SK-N-SH (cell line): ENCODE data around the gene IGSF3. TPM values are rescaled to one million over a fixed set of nuclear protein-coding genes. Genes with fewer than 3 reads are reported as not detected.

Experiments
- CTCF ChIA-PET: fragments of 300-600, 350-600 bp; formaldehyde crosslinking; extraction: SDS; loops from one replicate; lab custom pipeline; 2021; lab: Yijun Ruan, JAX
- POLR2A ChIA-PET: fragments of 350-600 bp; sonication (Branson Sonifier 250); formaldehyde crosslinking; extraction: SDS; loops from one replicate; lab custom pipeline; 2020; ENCODE audit warnings: antibody characterized with exemption, inconsistent platforms; lab: Yijun Ruan, JAX
- DNase-seq: peaks from one replicate; pipeline ENCODE4 v3.0.0; 2012
- H2AFZ ChIP-seq: fragments of 200-600 bp; sonication (generic); 2 replicates; pipeline ENCODE4 v1.8.1; 2016; ENCODE audit warnings: antibody characterized with exemption, mild to moderate bottlenecking, low read depth
- H3F3A ChIP-seq: fragments of 200-600 bp; sonication (generic); replicated peaks from 2 replicates; pipeline ENCODE3; 2016; ENCODE audit warnings: antibody characterized with exemption, mild to moderate bottlenecking; ENCODE audit not compliant: insufficient read depth
- H3K27ac ChIP-seq, 2 experiments: fragments of 200-500 bp in 1 of 2; fragments of 200-600 bp in 1 of 2; sonication (Bioruptor generic) in 1 of 2; sonication (generic), shearing (Covaris generic) in 1 of 2; 2 replicates each; pipeline versions ENCODE4 v1.5.1 to v1.6.1; 2014 to 2016; ENCODE audit warnings: low read depth in 2 of 2, inconsistent platforms in 1 of 2, low read length in 1 of 2, mild to moderate bottlenecking in 1 of 2, mixed read lengths in 1 of 2
- H3K27me3 ChIP-seq: fragments of 200-600 bp; sonication (generic), shearing (Covaris generic); 2 replicates; pipeline ENCODE4 v1.6.1; 2016; ENCODE audit warnings: mixed run types; ENCODE audit not compliant: insufficient read depth
- H3K36me3 ChIP-seq, 2 experiments: fragments of 200-500 bp in 1 of 2; fragments of 200-600 bp in 1 of 2; sonication (Bioruptor generic) in 1 of 2; sonication (generic) in 1 of 2; replicated peaks in 1 of 2; 2 replicates each; pipeline versions ENCODE3 to v1.5.1; 2014 to 2016; ENCODE audit warnings: low read length in 1 of 2, mild to moderate bottlenecking in 1 of 2; ENCODE audit not compliant: insufficient read depth in 2 of 2, control insufficient read depth in 1 of 2
- H3K4me1 ChIP-seq, 2 experiments: fragments of 200-500 bp in 1 of 2; fragments of 200-600 bp in 1 of 2; sonication (Bioruptor generic) in 1 of 2; sonication (generic), shearing (Covaris generic) in 1 of 2; 2 replicates each; pipeline versions ENCODE4 v1.5.1 to v1.6.1; 2014 to 2016; ENCODE audit warnings: low read depth in 1 of 2, low read length in 1 of 2, mixed run types in 1 of 2; ENCODE audit not compliant: insufficient read depth in 2 of 2, control insufficient read depth in 1 of 2
- H3K4me2 ChIP-seq: fragments of 200-600 bp; sonication (generic), shearing (Covaris generic); 2 replicates; pipeline ENCODE4 v1.6.1; 2017; ENCODE audit warnings: mixed run types
- H3K4me3 ChIP-seq, 2 experiments: fragments of 200-500 bp in 1 of 2; fragments of 200-600 bp in 1 of 2; sonication (Bioruptor generic) in 1 of 2; sonication (generic), shearing (Covaris generic) in 1 of 2; 2 replicates each; pipeline versions ENCODE4 v1.5.1 to v1.8.1; 2014 to 2016; ENCODE audit warnings: low read depth in 2 of 2, inconsistent platforms in 1 of 2, low read length in 1 of 2, mild to moderate bottlenecking in 1 of 2, mixed read lengths in 1 of 2, moderate library complexity in 1 of 2
- H3K79me2 ChIP-seq: fragments of 200-600 bp; sonication (generic); 2 replicates; pipeline ENCODE4 v1.8.1; 2017; ENCODE audit warnings: mild to moderate bottlenecking; ENCODE audit not compliant: insufficient read depth
- H3K9ac ChIP-seq: fragments of 200-600 bp; sonication (generic); 2 replicates; pipeline ENCODE4 v1.6.1; 2017; ENCODE audit warnings: mixed run types
- H3K9me2 ChIP-seq: fragments of 200-600 bp; sonication (generic); 2 replicates; pipeline ENCODE4 v1.6.1; 2017; ENCODE audit warnings: mixed run types
- H3K9me3 ChIP-seq: fragments of 200-600 bp; sonication (generic); 2 replicates; pipeline ENCODE4 v1.6.1; 2017; ENCODE audit warnings: mixed run types, mild to moderate bottlenecking, moderate library complexity
- H4K20me1 ChIP-seq: fragments of 200-600 bp; sonication (generic); 2 replicates; pipeline ENCODE4 v1.6.1; 2017; ENCODE audit warnings: mild to moderate bottlenecking, mixed run types; ENCODE audit not compliant: insufficient read depth
- CHD2 ChIP-seq: fragments of 150-350 bp; IDR thresholded peaks from 2 replicates; pipeline ENCODE4 v1.6.1; 2018; ENCODE audit warnings: low read length; ENCODE audit not compliant: partially characterized antibody
- ELF1 ChIP-seq: IDR thresholded peaks from 2 replicates; pipeline ENCODE4 v1.4.0; 2012
- EP300 ChIP-seq, 2 experiments: IDR thresholded peaks; 2 replicates each; pipeline versions ENCODE4 v1.4.0 to v1.6.1; 2012; ENCODE audit warnings: borderline replicate concordance in 1 of 2, low read depth in 1 of 2, low read length in 1 of 2
- EZH2phosphoT487 ChIP-seq: fragments of 200-600 bp; sonication (generic); IDR thresholded peaks from 2 replicates; pipeline ENCODE4 v1.6.1; 2017; ENCODE audit warnings: low read depth, mixed run types, mild to moderate bottlenecking, antibody characterized with exemption, moderate library complexity, borderline replicate concordance
- FOXJ3 ChIP-seq: sonication (generic); formaldehyde crosslinking; IDR thresholded peaks from 2 replicates; pipeline ENCODE4 v1.5.1; 2020; ENCODE audit warnings: mild to moderate bottlenecking, missing genetic modification reagents
- GABPA ChIP-seq: IDR thresholded peaks from 2 replicates; pipeline ENCODE4 v1.4.0; 2012; ENCODE audit warnings: low read depth, mild to moderate bottlenecking
- JUND ChIP-seq: IDR thresholded peaks from 2 replicates; pipeline ENCODE4 v1.4.0; 2012
- MEF2A ChIP-seq: IDR thresholded peaks from 2 replicates; pipeline ENCODE4 v1.4.0; 2012; ENCODE audit warnings: low read depth, borderline replicate concordance
- MXI1 ChIP-seq: IDR thresholded peaks from 2 replicates; pipeline ENCODE4 v1.6.1; 2012; ENCODE audit warnings: mild to moderate bottlenecking, low read depth, low read length, improper control_type of control experiment
- NFIC ChIP-seq: IDR thresholded peaks from 2 replicates; pipeline ENCODE4 v1.4.0; 2012; ENCODE audit warnings: borderline replicate concordance
- NRF1 ChIP-seq: IDR thresholded peaks from 2 replicates; pipeline ENCODE4 v1.6.1; 2012; ENCODE audit warnings: low read depth, mild to moderate bottlenecking, low read length
- POLR2AphosphoS5 ChIP-seq: IDR thresholded peaks from 2 replicates; pipeline ENCODE4 v1.6.1; 2012; ENCODE audit warnings: low read depth, low read length
- RAD21 ChIP-seq: IDR thresholded peaks from 2 replicates; pipeline ENCODE4 v1.6.1; 2012; ENCODE audit warnings: mild to moderate bottlenecking, low read length
- RCOR1 ChIP-seq: fragments of 150-350 bp; IDR thresholded peaks from 2 replicates; pipeline ENCODE4 v1.6.1; 2017; ENCODE audit warnings: antibody characterized with exemption, low read length
- RXRA ChIP-seq: IDR thresholded peaks from 2 replicates; pipeline ENCODE4 v1.4.0; 2012; ENCODE audit warnings: low read depth, mild to moderate bottlenecking, borderline replicate concordance
- SIN3A ChIP-seq: IDR thresholded peaks from 2 replicates; pipeline ENCODE4 v1.6.1; 2012; ENCODE audit warnings: low read depth, mild to moderate bottlenecking, low read length, moderate library complexity, borderline replicate concordance
- SMC3 ChIP-seq: IDR thresholded peaks from 2 replicates; pipeline ENCODE4 v1.6.1; 2012; ENCODE audit warnings: low read depth, low read length, improper control_type of control experiment
- TCF12 ChIP-seq: IDR thresholded peaks from 2 replicates; pipeline ENCODE4 v1.4.0; 2012
- YY1 ChIP-seq: IDR thresholded peaks from 2 replicates; pipeline ENCODE4 v1.4.0; 2012; ENCODE audit warnings: low read depth, mild to moderate bottlenecking
- whole genome bisulfite sequencing: methylation state at CpG from one replicate; pipeline ENCODE4 v1.1.6; 2017; ENCODE audit warnings: low lambda C conversion rate; 5-methylcytosine and 5-hydroxymethylcytosine counted together
- polyA plus RNA-seq, 3 experiments: library from polyadenylated mRNA; depleted of rRNA; stranded (reverse); fragments of >200 nt; gene quantifications; 2 replicates each; pipeline ENCODE4 v1.2.3, GENCODE V29; 2012
- TF ChIP-seq, protein P1 (sequence below): fragments of 150-350 bp; IDR thresholded peaks from 2 replicates; pipeline ENCODE4 v1.6.1; 2017; ENCODE audit warnings: antibody characterized with exemption, low read length, low read depth, borderline replicate concordance
- TF ChIP-seq, protein P2 (sequence below): IDR thresholded peaks from 2 replicates; pipeline ENCODE4 v1.4.0; 2012; ENCODE audit warnings: low read depth
- TF ChIP-seq, protein P3 (sequence below): IDR thresholded peaks from 2 replicates; pipeline ENCODE4 v1.6.1; 2012; ENCODE audit warnings: mild to moderate bottlenecking, low read depth, low read length, moderate library complexity

The IGSF3 gene
- polyA plus RNA-seq, 1 of the 3 experiments (the other 2 are of a cell fraction), result 3.0 TPM

DNA sequence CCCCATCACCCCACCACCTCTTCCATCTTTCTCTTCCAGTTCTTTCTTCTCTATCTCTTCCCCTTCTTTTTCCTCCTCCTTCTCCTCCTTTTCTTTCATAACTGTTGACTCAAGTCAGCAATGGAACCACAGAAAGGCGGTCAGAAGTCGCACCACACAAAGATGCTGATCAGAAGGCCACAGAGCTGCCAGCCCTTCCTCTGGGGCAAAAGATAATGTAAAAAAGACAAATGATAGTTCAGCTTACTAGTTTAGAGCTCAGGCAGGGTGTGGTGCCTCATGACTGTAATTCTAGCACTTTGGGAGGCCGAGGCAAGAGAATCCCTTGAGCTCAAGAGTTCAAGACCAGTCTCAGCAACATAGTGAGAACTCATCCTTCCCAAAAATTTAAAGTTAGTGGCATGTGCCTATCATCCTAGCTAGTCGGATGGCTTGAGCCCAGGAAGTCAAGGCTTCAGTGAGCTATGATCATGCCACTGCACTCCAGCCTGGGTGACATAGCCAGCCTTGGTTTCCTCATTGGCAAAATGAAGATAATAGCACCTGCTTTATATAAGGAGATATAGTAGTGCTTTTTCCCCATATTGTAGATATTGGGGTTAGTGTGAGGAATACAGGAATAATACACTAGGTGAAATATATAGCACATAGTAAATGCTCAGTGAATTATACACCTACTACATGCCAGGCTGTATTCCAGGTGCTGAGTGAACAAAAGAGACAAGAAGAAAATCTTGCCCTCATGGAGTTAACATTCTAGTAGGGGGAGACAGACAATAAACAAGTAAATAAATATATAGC is 12.5 kb upstream of the IGSF3 start:
- Histone ChIP-seq H3F3A (no peaks in the 10 kb centered on the region), H4K20me1 (no peaks in the 10 kb centered on the region), H3K27me3 (no peaks in the 10 kb centered on the region), H3K4me1 (peaks cover 0 to 9% of the 10 kb centered on the region in 2 experiments; a peak in 1 of 4 replicates), H3K9ac (no peak overlapping the region), H2AFZ (no peak overlapping the region), H3K79me2 (no peaks in the 10 kb centered on the region), H3K9me2 (no peaks in the 10 kb centered on the region), H3K4me2 (no peak overlapping the region), H3K9me3 (no peaks in the 10 kb centered on the region), H3K4me3 (no peak overlapping the region), H3K36me3 (no peaks in the 10 kb centered on the region), H3K27ac (peak overlapping the region in 1 of 2 experiments; percentile 77; a peak in 2 of 4 replicates)
- 57% methylated on average over 4 of the region's 4 CpGs for WGBS
- ChIA-PET POLR2A (interaction anchor here (1.0 kb wide), 1 partner anchor 13 kb away, joined by 5 read pairs; the partner anchor contains the start of gene IGSF3), CTCF (interaction anchor here (0.6 to 2.9 kb wide), 4 partner anchors 32 to 106 kb away, joined by 3 to 12 read pairs (median 4); no protein-coding TSS in a partner anchor)
- DNase-seq, result no peak
- no peak for TF ChIP-seq GABPA
- no peak for TF ChIP-seq YY1
- TF ChIP-seq MEF2A, result no peak
- TF ChIP-seq SMC3, result no peak
- TF ChIP-seq, protein P1, sequence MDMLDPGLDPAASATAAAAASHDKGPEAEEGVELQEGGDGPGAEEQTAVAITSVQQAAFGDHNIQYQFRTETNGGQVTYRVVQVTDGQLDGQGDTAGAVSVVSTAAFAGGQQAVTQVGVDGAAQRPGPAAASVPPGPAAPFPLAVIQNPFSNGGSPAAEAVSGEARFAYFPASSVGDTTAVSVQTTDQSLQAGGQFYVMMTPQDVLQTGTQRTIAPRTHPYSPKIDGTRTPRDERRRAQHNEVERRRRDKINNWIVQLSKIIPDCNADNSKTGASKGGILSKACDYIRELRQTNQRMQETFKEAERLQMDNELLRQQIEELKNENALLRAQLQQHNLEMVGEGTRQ, result no peak
- TF ChIP-seq CHD2, result no peak
- TF ChIP-seq, protein P2, sequence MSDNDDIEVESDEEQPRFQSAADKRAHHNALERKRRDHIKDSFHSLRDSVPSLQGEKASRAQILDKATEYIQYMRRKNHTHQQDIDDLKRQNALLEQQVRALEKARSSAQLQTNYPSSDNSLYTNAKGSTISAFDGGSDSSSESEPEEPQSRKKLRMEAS, result no peak
- TF ChIP-seq TCF12, result no peak
- no peak for TF ChIP-seq NFIC
- TF ChIP-seq ELF1, result no peak
- TF ChIP-seq EP300 (IDR thresholded peaks at IDR 0.05; ENCODE audit: borderline replicate concordance in 1 of 2, low read depth in 1 of 2, low read length in 1 of 2), result no peak
- TF ChIP-seq POLR2AphosphoS5, result no peak
- TF ChIP-seq RAD21, result no peak

DNA sequence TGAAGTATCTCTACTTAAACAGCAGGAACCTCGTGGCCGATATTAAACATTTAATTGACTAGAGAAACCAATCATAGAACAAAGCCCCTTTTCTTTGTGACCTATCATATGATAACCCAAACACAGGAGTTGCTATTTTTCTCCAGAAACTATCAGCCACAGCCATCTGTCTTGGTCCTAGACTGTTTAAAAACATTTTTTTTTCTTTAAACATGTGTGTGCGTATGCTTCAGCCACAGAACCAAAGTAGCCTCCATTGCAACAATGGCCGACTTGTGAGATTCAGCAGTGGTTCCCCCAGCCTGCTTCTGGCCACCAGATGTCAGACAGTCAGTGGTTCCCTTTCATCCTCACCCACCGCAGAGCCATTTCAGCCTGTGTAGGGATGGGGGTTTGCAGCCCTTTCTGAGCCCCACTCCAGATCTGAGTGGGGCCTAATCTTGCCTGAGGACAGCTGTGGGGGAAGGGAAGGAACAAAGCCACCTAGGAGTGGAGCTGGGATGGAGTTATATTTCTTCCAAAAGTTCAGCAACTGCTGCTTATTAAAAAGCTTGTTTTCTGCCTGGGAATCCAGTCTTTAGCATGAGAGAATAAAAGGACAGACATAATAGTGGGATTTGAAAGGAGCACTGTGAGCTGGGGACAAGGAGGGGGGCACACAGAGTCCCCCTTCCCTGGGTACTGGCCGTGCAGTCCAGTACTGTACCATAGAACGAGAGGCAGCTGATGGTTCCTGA is 11.7 kb upstream of the IGSF3 start:
- POLR2A ChIA-PET, result interaction anchor here (1.0 kb wide), 1 partner anchor 12 kb away, joined by 5 read pairs; the partner anchor contains the start of gene IGSF3
- H3K9me3 ChIP-seq, result no peaks in the 10 kb centered on the region
- H3K4me1 ChIP-seq, result peaks cover 0 to 9% of the 10 kb centered on the region in 2 experiments; a peak in 1 of 4 replicates
- no peaks in the 10 kb centered on the region for H3K27me3 ChIP-seq
- no peaks in the 10 kb centered on the region for H3K36me3 ChIP-seq
- H4K20me1 ChIP-seq, result no peaks in the 10 kb centered on the region
- no peak overlapping the region for H3K9ac ChIP-seq
- H3K4me2 ChIP-seq, result no peak overlapping the region
- no peak overlapping the region for H2AFZ ChIP-seq
- DNase-seq, result peak; percentile 61
- H3K79me2 ChIP-seq, result no peaks in the 10 kb centered on the region
- WGBS, result 44% methylated on average over 7 of the region's 7 CpGs
- peak overlapping the region in 1 of 2 experiments; percentile 77; a peak in 2 of 4 replicates for H3K27ac ChIP-seq
- no peaks in the 10 kb centered on the region for H3K9me2 ChIP-seq
- no peak overlapping the region for H3K4me3 ChIP-seq
- CTCF ChIA-PET, result interaction anchor here (0.6 to 2.9 kb wide), 4 partner anchors 32 to 105 kb away, joined by 3 to 12 read pairs (median 4); no protein-coding TSS in a partner anchor
- H3F3A ChIP-seq, result no peaks in the 10 kb centered on the region
- TF ChIP-seq EZH2phosphoT487, result no peak
- TF ChIP-seq SIN3A, result no peak
- TF ChIP-seq GABPA, result no peak
- no peak for TF ChIP-seq NFIC
- no peak for TF ChIP-seq MXI1
- no peak for TF ChIP-seq EP300 (IDR thresholded peaks at IDR 0.05; ENCODE audit: borderline replicate concordance in 1 of 2, low read depth in 1 of 2, low read length in 1 of 2)
- TF ChIP-seq ELF1, result no peak
- TF ChIP-seq RCOR1, result peak; percentile 33; the same call in 1 of the 2 replicates
- no peak for TF ChIP-seq FOXJ3 (CRISPR knock-in tag)
- TF ChIP-seq NRF1, result no peak
- no peak for TF ChIP-seq JUND
- TF ChIP-seq, protein P3, sequence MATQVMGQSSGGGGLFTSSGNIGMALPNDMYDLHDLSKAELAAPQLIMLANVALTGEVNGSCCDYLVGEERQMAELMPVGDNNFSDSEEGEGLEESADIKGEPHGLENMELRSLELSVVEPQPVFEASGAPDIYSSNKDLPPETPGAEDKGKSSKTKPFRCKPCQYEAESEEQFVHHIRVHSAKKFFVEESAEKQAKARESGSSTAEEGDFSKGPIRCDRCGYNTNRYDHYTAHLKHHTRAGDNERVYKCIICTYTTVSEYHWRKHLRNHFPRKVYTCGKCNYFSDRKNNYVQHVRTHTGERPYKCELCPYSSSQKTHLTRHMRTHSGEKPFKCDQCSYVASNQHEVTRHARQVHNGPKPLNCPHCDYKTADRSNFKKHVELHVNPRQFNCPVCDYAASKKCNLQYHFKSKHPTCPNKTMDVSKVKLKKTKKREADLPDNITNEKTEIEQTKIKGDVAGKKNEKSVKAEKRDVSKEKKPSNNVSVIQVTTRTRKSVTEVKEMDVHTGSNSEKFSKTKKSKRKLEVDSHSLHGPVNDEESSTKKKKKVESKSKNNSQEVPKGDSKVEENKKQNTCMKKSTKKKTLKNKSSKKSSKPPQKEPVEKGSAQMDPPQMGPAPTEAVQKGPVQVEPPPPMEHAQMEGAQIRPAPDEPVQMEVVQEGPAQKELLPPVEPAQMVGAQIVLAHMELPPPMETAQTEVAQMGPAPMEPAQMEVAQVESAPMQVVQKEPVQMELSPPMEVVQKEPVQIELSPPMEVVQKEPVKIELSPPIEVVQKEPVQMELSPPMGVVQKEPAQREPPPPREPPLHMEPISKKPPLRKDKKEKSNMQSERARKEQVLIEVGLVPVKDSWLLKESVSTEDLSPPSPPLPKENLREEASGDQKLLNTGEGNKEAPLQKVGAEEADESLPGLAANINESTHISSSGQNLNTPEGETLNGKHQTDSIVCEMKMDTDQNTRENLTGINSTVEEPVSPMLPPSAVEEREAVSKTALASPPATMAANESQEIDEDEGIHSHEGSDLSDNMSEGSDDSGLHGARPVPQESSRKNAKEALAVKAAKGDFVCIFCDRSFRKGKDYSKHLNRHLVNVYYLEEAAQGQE, result no peak
- TF ChIP-seq YY1, result no peak
- no peak for TF ChIP-seq RXRA
- peak; percentile 56 for TF ChIP-seq CHD2
- no peak for TF ChIP-seq SMC3
